HL-60/S4 treated with phorbol 12-myristate 13-acetate at 8.2 ng/mL for 4 days and 3 days (cell line): Measurements from ENCODE around the gene CNTRL.

Experiments used
- in situ Hi-C: fragments of 300-500 bp; cut with MboI; formaldehyde crosslinking; loops from 2 replicates; pipeline ENCODE4 v1.15.0; 2022; ENCODE audit warnings: low sequenced_read_pairs

Gene CNTRL

DNA sequence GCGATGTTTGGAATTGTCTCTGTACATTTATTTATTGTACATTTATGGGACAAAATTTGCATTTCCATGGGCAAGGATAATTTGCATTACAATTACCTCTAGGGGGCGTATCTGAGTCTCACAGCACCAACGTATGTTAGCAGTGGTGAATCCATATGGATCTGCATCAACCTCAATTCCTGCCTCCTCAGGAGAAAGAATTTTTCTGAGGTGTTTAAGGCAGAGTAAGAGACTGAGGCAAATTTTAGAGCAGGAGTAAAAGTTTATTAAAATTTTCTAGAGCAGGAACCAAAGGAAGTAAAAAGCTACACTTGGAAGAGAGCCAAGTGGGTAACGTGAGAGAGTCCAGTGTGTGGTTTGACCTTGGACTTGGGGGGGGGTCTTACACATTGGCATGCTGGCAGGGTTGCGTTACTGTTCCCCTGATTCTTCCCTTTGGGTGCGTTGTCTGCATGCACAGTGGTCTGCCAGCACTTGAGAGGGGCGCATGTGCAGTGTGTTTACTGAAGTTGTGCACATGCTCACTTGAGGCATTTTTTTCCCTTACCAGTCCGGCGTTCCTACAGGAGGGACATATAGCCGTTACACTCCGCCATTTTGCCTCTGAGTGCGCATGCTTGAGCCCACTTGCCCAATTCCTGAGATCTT, 147.9 kb downstream of the CNTRL start:
- in situ Hi-C loops, result no loop called here

DNA sequence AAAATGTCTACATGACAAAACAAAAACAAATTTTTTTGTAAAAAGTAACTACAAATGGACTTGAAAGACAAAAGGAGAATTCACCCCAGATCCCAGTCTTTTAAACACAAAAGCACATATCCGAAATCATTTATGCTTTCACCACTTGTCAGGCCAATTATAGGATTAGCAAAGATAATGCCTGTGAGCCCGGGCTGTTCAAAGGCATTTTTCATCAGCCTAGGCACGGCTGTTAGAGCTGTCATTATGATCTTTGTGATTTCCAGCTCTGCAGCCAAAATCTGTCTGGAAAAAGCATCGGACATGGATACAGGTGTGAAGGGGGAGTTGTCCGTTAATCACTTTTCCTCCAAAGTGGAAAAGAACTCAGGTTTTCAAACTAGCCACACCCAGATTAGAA, 150.5 kb downstream of the CNTRL start:
- in situ Hi-C loops, result no loop called here

DNA sequence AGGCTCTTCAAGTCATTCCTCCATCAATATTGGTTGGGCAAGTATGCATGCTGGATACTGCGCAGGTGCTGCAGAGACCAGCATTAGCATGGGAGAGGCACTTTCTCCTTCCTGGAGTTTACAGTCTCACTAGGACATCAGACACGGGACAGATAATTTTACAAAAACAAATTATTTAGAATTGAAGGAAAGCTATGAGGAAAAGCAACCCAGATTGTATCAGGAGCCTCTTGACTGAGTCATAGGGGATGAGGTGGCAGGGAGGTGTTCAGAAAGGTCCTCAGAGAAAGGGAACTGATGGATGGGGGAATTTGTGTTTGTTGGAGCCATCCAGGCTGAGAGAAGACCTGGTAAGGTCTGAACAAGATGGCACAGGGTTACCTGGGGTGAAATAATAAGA, 151.4 kb downstream of the CNTRL start:
- in situ Hi-C loops, result no loop called here
